K562 (cell line): ENCODE data around the gene SCFD2. TPM values are rescaled to one million over a fixed set of nuclear protein-coding genes. Genes with fewer than 3 reads are reported as not detected.

Experiments
- ATAC-seq: fragments of 200-7000 bp; cut with Tn5 transposase; 3 replicates; pipeline ENCODE4 v1.9.1; 2020; ENCODE audit warnings: moderate library complexity
- BruUV-seq: library from RNA; stranded (reverse); fragments of 400-500 nt; replicated peaks from 2 replicates; lab custom pipeline; 2021; lab: Mats Ljungman, UMichigan
- CTCF ChIA-PET: fragments of 300-600 bp; formaldehyde crosslinking; extraction: SDS; loops from one replicate; lab custom pipeline; 2021; ENCODE audit warnings: low intra/inter-chr PET ratio; lab: Yijun Ruan, JAX
- POLR2A ChIA-PET: fragments of 300-600, 350-650 bp; sonication (Branson Sonifier 250); formaldehyde crosslinking; extraction: SDS; loops from one replicate; lab custom pipeline; 2021; ENCODE audit warnings: antibody characterized with exemption, inconsistent platforms; lab: Yijun Ruan, JAX
- DNase-seq, 4 experiments: peaks; one replicate each; pipeline versions ENCODE4 v3.0.0 to v3.0.0-alpha.2; 2011 to 2018; ENCODE audit warnings: low spot score in 3 of 4, mixed read lengths in 3 of 4; ENCODE audit errors: extremely low read depth in 1 of 4
- FAIRE-seq: peaks from 2 replicates; lab custom pipeline; 2011; peaks lifted over from hg19 to GRCh38; lab: Jason Lieb, UNC
- H2AFZ ChIP-seq: 2 replicates; pipeline ENCODE4 v1.6.0; 2011; ENCODE audit warnings: low read depth, low read length, control low read depth, inconsistent platforms
- H3K27ac ChIP-seq: fragments of 200-600 bp; 3 replicates; pipeline ENCODE4 v1.8.0; 2011; ENCODE audit warnings: low read depth, mild to moderate bottlenecking, control low read depth, inconsistent platforms, low read length, moderate library complexity, mixed read lengths; ENCODE audit errors: extremely low read depth
- H3K27me3 ChIP-seq, 2 experiments: fragments of 300-600 bp in 1 of 2; 2 replicates in 1 of 2; 3 replicates in 1 of 2; pipeline versions ENCODE4 v1.6.0 to v1.8.0; 2011; ENCODE audit warnings: inconsistent platforms in 2 of 2, low read length in 2 of 2, mild to moderate bottlenecking in 1 of 2, mixed read lengths in 1 of 2, moderate library complexity in 1 of 2; ENCODE audit not compliant: control insufficient read depth in 2 of 2, insufficient read depth in 2 of 2
- H3K36me3 ChIP-seq: fragments of 300-600 bp; 3 replicates; pipeline ENCODE4 v1.8.0; 2011; ENCODE audit warnings: mild to moderate bottlenecking, low read length, inconsistent platforms; ENCODE audit not compliant: control insufficient read depth, insufficient read depth
- H3K4me1 ChIP-seq, 2 experiments: fragments of 200-600 bp in 1 of 2; replicated peaks in 1 of 2; 2 replicates in 1 of 2; 3 replicates in 1 of 2; pipeline versions ENCODE4 v1.5.1 to v1.8.0; 2011; ENCODE audit warnings: inconsistent platforms in 2 of 2, low read length in 2 of 2, mild to moderate bottlenecking in 1 of 2, mixed read lengths in 1 of 2, moderate library complexity in 1 of 2; ENCODE audit not compliant: control insufficient read depth in 2 of 2, insufficient read depth in 2 of 2
- H3K4me2 ChIP-seq: 2 replicates; pipeline ENCODE4 v1.6.1; 2011; ENCODE audit warnings: low read length, control low read depth, inconsistent platforms, mixed read lengths; ENCODE audit not compliant: insufficient read depth
- H3K4me3 ChIP-seq: fragments of 200-600 bp; sonication (generic), shearing (Covaris generic); 2 replicates; pipeline ENCODE4 v1.5.1; 2016; ENCODE audit warnings: control low read depth, inconsistent platforms
- H3K79me2 ChIP-seq: fragments of 200-600 bp; 3 replicates; pipeline ENCODE4 v1.8.0; 2011; ENCODE audit warnings: low read length, inconsistent platforms; ENCODE audit not compliant: control insufficient read depth, insufficient read depth
- H3K9ac ChIP-seq, 2 experiments: 2 replicates each; pipeline versions ENCODE4 v1.6.0 to v1.6.1; 2011; ENCODE audit warnings: low read depth in 2 of 2, low read length in 2 of 2, control low read depth in 1 of 2, inconsistent platforms in 1 of 2, mild to moderate bottlenecking in 1 of 2, mixed read lengths in 1 of 2; ENCODE audit not compliant: insufficient read depth in 1 of 2
- H3K9me1 ChIP-seq: one replicate; pipeline ENCODE4 v1.6.0; 2011; ENCODE audit warnings: inconsistent platforms, mild to moderate bottlenecking, low read length, moderate library complexity; ENCODE audit not compliant: control insufficient read depth, insufficient read depth
- H3K9me3 ChIP-seq: replicated peaks from 2 replicates; pipeline ENCODE4 v1.5.1; 2011; ENCODE audit warnings: low read depth, low read length, inconsistent platforms; ENCODE audit not compliant: control insufficient read depth, insufficient read depth
- H4K20me1 ChIP-seq: replicated peaks from 2 replicates; pipeline ENCODE4 v1.6.1; 2011; ENCODE audit warnings: low read length, inconsistent platforms, mixed read lengths; ENCODE audit not compliant: control insufficient read depth, insufficient read depth
- BCLAF1 ChIP-seq, 2 experiments: fragments of 450-650 bp in 1 of 2; IDR thresholded peaks; 2 replicates each; pipeline ENCODE4 v1.6.1; 2011 to 2017; ENCODE audit warnings: low read depth in 2 of 2, antibody characterized with exemption in 1 of 2, borderline replicate concordance in 1 of 2, low read length in 1 of 2, mild to moderate bottlenecking in 1 of 2, mixed read lengths in 1 of 2; ENCODE audit not compliant: control insufficient read depth in 1 of 2
- CHD1 ChIP-seq: fragments of 200-600 bp; sonication (generic); IDR thresholded peaks from one replicate; pipeline ENCODE4 v1.6.1; 2012; ENCODE audit warnings: mild to moderate bottlenecking, moderate library complexity, low read length, inconsistent platforms
- HDAC6 ChIP-seq: IDR thresholded peaks from 2 replicates; pipeline ENCODE4 v1.6.1; 2012; ENCODE audit warnings: low read depth, mild to moderate bottlenecking, control low read depth, inconsistent platforms, low read length, moderate library complexity
- KLF6 ChIP-seq: fragments of 250-450 bp; sonication (Bioruptor Pico); IDR thresholded peaks from 2 replicates; pipeline ENCODE4 v1.4.0; 2020; ENCODE audit warnings: mild to moderate bottlenecking, moderate library complexity, borderline replicate concordance
- MAFG ChIP-seq: fragments of 450-650 bp; conservative IDR thresholded peaks from 2 replicates; pipeline ENCODE4 v1.6.1; 2016; ENCODE audit warnings: missing genetic modification characterization, missing compliant biosample characterization
- RAD21 ChIP-seq, 2 experiments: fragments of 250-450 bp in 1 of 2; fragments of 450-650 bp in 1 of 2; sonication (Bioruptor Pico) in 1 of 2; formaldehyde crosslinking in 1 of 2; IDR thresholded peaks in 1 of 2; conservative IDR thresholded peaks in 1 of 2; 2 replicates each; pipeline versions ENCODE4 v1.4.0 to v1.8.0; 2020 to 2022; ENCODE audit warnings: mild to moderate bottlenecking in 2 of 2, moderate library complexity in 1 of 2
- SMC3 ChIP-seq: conservative IDR thresholded peaks from 2 replicates; pipeline ENCODE4 v1.6.1; 2011; ENCODE audit warnings: low read depth, low read length, improper control_type of control experiment; ENCODE audit not compliant: insufficient read depth
- XRCC5 ChIP-seq: fragments of 200-400 bp; formaldehyde crosslinking; IDR thresholded peaks from 2 replicates; pipeline ENCODE4 v1.6.1; 2017; ENCODE audit warnings: low read depth, mild to moderate bottlenecking, low read length
- WGBS: fragments of 100-300 bp; shearing (Covaris generic); methylation state at CpG from one replicate; pipeline ENCODE4 v1.1.6; 2016; ENCODE audit warnings: low coverage, mixed read lengths; ENCODE audit not compliant: insufficient coverage; ENCODE audit errors: missing lambda C conversion rate; 5-methylcytosine and 5-hydroxymethylcytosine counted together
- in situ Hi-C: fragments of 300-500 bp; cut with MboI; formaldehyde crosslinking; loops from 4 replicates; pipeline ENCODE4 v1.15.0; 2018; ENCODE audit warnings: inconsistent platforms, mixed read lengths
- intact Hi-C: fragments of 100-400 bp; cut with micrococcal nuclease; formaldehyde crosslinking; loops from 2 replicates; pipeline ENCODE4 v1.14.2; 2022
- polyA plus RNA-seq, 8 experiments: library from polyadenylated mRNA; depleted of rRNA in 4 of 8; stranded (reverse) in 5 of 8; unstranded in 3 of 8; fragments of >200 nt; fragmentation: Nextera tagmentation in 2 of 8; fragmentation: Illumina TruSeq in 1 of 8; extraction: Ambion mirVana in 2 of 8; extraction: Trizol in 1 of 8; gene quantifications; 2 replicates each; pipeline versions ENCODE4 v1.2.1 to v1.2.3, GENCODE V29; 2011 to 2014; ENCODE audit warnings: inconsistent platforms in 1 of 8, missing spikeins in 1 of 8
- total RNA-seq, 7 experiments: library from RNA; depleted of rRNA in 6 of 7; stranded (reverse); fragments of >200 nt in 6 of 7; fragmentation: Illumina TruSeq in 2 of 7; extraction: Trizol in 2 of 7; gene quantifications; 2 replicates each; pipeline versions ENCODE4 v1.2.1 to v1.2.3, GENCODE V29; 2011 to 2021; ENCODE audit warnings: low replicate concordance in 1 of 7
- TF ChIP-seq, protein P1 (sequence below), 2 experiments: fragments of 450-650 bp; conservative IDR thresholded peaks; 2 replicates each; pipeline ENCODE4 v1.6.1; 2017; ENCODE audit warnings: mild to moderate bottlenecking in 2 of 2, moderate library complexity in 2 of 2

Gene SCFD2
- total and polyA plus RNA-seq, 9 of the 15 experiments (the other 6 are each of a cell fraction or from before 2014, with no cell fraction given): 5.7 to 30.3 (median 22.8) TPM

DNA sequence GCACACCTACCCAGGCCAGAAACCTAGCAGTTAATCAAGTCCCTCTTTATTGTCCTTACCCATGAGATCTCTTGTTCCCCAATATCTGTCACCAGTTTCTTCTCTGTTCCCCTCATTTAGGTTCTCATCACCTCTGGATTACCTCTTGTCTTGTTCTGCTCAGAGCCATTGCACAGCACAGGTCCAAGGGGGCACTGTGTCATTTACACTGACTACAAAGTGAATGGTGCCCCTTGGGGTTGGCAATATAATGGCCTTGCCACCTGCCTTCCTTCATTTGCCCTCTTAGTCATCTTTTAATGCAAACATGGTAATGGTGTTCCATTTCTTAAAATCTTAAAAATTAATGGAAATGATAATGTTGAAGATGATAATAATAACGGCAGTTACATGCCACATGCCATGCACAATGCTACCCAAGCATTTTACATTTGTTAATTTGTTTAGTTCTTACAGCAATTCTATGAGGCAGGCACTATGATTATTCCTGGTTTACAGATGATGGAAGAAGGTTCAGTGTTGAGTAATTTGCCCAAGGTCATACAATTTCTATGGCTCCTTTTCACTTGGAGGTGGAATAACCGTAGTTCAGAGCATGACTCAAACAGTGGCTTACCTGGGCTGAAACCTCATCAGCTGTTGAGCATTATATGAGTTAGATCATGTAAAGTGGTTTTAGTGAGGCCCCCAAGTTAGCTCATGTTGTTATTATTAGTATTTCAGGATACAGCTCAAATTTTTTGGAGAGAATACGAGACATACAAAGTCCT is 385.9 kb downstream of the SCFD2 start:
- 79% methylated on average over 3 of the region's 3 CpGs for WGBS
- FAIRE-seq (peak; percentile 35), DNase-seq (no peak), ATAC-seq (no peak)
- TF ChIP-seq SMC3: no peak
- no peaks in the 10 kb centered on the region for H3K79me2 ChIP-seq
- H3K27me3 ChIP-seq: no peaks in the 10 kb centered on the region
- H3K4me3 ChIP-seq: no peak overlapping the region
- ChIA-PET POLR2A (no interaction called here), CTCF (no interaction called here)
- intact Hi-C loops: loop anchor here (5.0 to 10.0 kb wide), 2 partner anchors 68 to 185 kb away; no protein-coding TSS in a partner anchor
- no TSS peak for BruUV-seq
- H3K36me3 ChIP-seq: no peaks in the 10 kb centered on the region
- H3K4me1 ChIP-seq: no peaks in the 10 kb centered on the region
- no peaks in the 10 kb centered on the region for H3K9me1 ChIP-seq
- H3K27ac ChIP-seq: no peak overlapping the region
- H2AFZ ChIP-seq: no peak overlapping the region
- in situ Hi-C loops: loop anchor here (5.0 to 10.0 kb wide), 2 partner anchors 433 to 605 kb away; no protein-coding TSS in a partner anchor
- H4K20me1 ChIP-seq: no peaks in the 10 kb centered on the region
- H3K4me2 ChIP-seq: no peak overlapping the region
- H3K9ac ChIP-seq: no peak overlapping the region
- H3K9me3 ChIP-seq: no peaks in the 10 kb centered on the region

DNA sequence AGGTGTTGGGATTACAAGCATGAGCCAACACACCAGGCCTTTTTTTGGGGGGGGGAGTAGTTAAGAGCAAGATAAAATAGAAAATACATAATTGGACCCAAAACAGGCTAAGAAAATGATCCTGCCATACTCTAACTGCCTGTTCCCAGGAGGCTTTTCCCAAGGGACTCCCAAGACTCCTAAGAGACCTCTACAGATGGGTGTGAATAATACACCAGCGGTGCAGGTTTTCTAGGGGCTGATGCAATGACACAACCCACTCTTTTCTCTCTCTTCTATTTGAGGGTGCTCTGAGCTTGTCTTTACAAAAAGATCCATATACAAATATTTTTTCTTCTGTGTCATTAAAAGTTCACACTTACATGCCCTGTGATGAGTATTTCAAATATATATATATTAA is 386.8 kb downstream of the SCFD2 start:
- Histone ChIP-seq H3K36me3 (no peaks in the 10 kb centered on the region), H3K79me2 (no peaks in the 10 kb centered on the region), H3K9me3 (no peaks in the 10 kb centered on the region), H3K4me3 (no peak overlapping the region), H4K20me1 (no peaks in the 10 kb centered on the region), H3K4me1 (no peaks in the 10 kb centered on the region), H3K4me2 (no peak overlapping the region), H3K27me3 (no peaks in the 10 kb centered on the region), H3K9me1 (no peaks in the 10 kb centered on the region), H3K27ac (no peak overlapping the region), H3K9ac (no peak overlapping the region), H2AFZ (no peak overlapping the region)
- in situ Hi-C loops: no loop called here
- no TSS peak for BruUV-seq
- no peak for ATAC-seq
- no peak for DNase-seq
- ChIA-PET CTCF (no interaction called here), POLR2A (no interaction called here)
- intact Hi-C loops: no loop called here
- 54% methylated on average over 1 of the region's 1 CpG for WGBS
- no peak for FAIRE-seq
- TF ChIP-seq BCLAF1 (IDR thresholded peaks at IDR 0.05; ENCODE audit: borderline replicate concordance in 1 of 2, control insufficient read depth in 1 of 2, low read depth in 2 of 2, low read length in 1 of 2) (no peak), CHD1 (no peak), MAFG (tag) (no peak), XRCC5 (no peak), RAD21 (CRISPR knock-in tag; conservative IDR thresholded peaks at IDR 0.05 in 1 of 2, IDR thresholded peaks at IDR 0.05 in 1 of 2) (no peak), KLF6 (no peak), HDAC6 (no peak)
- TF ChIP-seq, protein P1, sequence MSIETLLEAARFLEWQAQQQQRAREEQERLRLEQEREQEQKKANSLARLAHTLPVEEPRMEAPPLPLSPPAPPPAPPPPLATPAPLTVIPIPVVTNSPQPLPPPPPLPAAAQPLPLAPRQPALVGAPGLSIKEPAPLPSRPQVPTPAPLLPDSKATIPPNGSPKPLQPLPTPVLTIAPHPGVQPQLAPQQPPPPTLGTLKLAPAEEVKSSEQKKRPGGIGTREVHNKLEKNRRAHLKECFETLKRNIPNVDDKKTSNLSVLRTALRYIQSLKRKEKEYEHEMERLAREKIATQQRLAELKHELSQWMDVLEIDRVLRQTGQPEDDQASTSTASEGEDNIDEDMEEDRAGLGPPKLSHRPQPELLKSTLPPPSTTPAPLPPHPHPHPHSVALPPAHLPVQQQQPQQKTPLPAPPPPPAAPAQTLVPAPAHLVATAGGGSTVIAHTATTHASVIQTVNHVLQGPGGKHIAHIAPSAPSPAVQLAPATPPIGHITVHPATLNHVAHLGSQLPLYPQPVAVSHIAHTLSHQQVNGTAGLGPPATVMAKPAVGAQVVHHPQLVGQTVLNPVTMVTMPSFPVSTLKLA (conservative IDR thresholded peaks at IDR 0.05): no peak
